WTC11 (cell line): ENCODE results near the gene MAPK14.

Experiments used
- NR3C1 ChIP-seq: sonication (generic); formaldehyde crosslinking; conservative IDR thresholded peaks from 2 replicates; pipeline ENCODE4 v1.8.1; 2023; ENCODE audit warnings: low read depth, mild to moderate bottlenecking, missing genetic modification reagents
- TF ChIP-seq, protein P1 (sequence below): fragments of 250-450 bp; sonication (Bioruptor Pico); IDR thresholded peaks from 2 replicates; pipeline ENCODE4 v1.9.0; 2021; ENCODE audit warnings: mild to moderate bottlenecking
- TF ChIP-seq, protein P2 (sequence below): fragments of 200-600 bp; IDR thresholded peaks from 2 replicates; pipeline ENCODE4 v1.8.0; 2022; ENCODE audit warnings: antibody characterized with exemption

DNA sequence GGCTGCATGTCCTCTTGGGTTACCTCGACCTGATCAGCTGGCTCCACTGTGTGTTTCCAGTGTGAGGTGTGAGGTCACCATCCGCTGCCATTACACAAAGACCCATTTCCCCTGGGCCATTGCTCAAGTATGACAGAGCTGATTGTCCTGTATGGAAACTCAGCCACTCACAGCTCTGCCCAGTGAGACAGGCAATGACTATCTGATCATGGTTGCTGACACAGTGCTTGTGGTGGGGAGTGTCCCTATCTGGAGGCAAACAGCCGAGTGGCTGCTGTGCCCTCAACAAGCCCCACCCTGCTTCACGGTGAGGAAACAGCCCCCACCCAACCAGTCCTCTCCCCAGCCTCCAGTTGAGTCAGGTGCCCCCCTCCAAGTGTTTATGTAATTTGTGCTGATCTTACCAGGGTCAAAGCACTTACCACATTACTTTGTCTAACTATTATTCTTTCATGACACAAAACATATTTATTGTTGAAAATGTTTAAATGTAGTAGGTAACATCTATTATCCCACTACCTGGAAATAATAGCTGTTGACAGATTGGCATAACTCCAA is 91.0 kb downstream of the MAPK14 start:
- TF ChIP-seq NR3C1 (CRISPR knock-in tag): no peak
- TF ChIP-seq, protein P1, sequence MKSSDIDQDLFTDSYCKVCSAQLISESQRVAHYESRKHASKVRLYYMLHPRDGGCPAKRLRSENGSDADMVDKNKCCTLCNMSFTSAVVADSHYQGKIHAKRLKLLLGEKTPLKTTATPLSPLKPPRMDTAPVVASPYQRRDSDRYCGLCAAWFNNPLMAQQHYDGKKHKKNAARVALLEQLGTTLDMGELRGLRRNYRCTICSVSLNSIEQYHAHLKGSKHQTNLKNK (CRISPR knock-in tag): no peak
- TF ChIP-seq, protein P2, sequence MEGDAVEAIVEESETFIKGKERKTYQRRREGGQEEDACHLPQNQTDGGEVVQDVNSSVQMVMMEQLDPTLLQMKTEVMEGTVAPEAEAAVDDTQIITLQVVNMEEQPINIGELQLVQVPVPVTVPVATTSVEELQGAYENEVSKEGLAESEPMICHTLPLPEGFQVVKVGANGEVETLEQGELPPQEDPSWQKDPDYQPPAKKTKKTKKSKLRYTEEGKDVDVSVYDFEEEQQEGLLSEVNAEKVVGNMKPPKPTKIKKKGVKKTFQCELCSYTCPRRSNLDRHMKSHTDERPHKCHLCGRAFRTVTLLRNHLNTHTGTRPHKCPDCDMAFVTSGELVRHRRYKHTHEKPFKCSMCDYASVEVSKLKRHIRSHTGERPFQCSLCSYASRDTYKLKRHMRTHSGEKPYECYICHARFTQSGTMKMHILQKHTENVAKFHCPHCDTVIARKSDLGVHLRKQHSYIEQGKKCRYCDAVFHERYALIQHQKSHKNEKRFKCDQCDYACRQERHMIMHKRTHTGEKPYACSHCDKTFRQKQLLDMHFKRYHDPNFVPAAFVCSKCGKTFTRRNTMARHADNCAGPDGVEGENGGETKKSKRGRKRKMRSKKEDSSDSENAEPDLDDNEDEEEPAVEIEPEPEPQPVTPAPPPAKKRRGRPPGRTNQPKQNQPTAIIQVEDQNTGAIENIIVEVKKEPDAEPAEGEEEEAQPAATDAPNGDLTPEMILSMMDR: no peak
